AG04449 (cell line): ENCODE data around the gene PSMA7.

Source experiments
- CTCF ChIA-PET: fragments of 350-600 bp; formaldehyde crosslinking; extraction: SDS; loops from one replicate; lab custom pipeline; 2021; ENCODE audit warnings: antibody characterized with exemption; lab: Yijun Ruan, JAX
- POLR2A ChIA-PET: fragments of 400-600, 350-600 bp; formaldehyde crosslinking; extraction: SDS; loops from one replicate; lab custom pipeline; 2020; ENCODE audit warnings: antibody characterized with exemption, inconsistent platforms; lab: Yijun Ruan, JAX
- DNase-seq: peaks from one replicate; pipeline ENCODE4 v3.0.0-alpha.2; 2010; ENCODE audit warnings: low read depth, low spot score
- H3K4me3 ChIP-seq: 2 replicates; pipeline ENCODE4 v1.5.1; 2011; ENCODE audit warnings: low read depth, mild to moderate bottlenecking, control low read depth, low read length
- TF ChIP-seq, protein P1 (sequence below): IDR thresholded peaks from one replicate; pipeline ENCODE4 v1.5.1; 2011; ENCODE audit warnings: mild to moderate bottlenecking, moderate library complexity, low read length, control low read depth, inconsistent platforms; ENCODE audit not compliant: insufficient read depth; ENCODE audit errors: missing control alignments

Gene PSMA7

DNA sequence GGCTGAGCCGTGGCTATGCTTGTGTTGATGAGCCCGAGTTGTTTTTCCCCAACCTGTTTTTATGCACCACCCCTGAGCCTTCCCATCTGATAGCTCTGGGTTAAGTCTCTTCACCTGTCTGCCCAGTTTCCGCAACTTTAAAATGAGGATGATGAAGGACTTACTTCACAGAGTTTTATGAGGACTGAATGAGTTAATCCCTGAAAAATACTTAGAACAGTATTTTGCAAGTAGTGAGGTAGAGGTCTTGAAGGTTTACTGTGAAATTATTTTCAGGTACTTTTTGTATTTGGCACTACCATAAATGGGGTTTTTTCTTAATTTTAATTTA is 42.9 kb upstream of the PSMA7 start:
- H3K4me3 ChIP-seq = no peak overlapping the region
- CTCF ChIA-PET = no interaction called here
- POLR2A ChIA-PET = no interaction called here
- no peak for DNase-seq
- TF ChIP-seq, protein P1, sequence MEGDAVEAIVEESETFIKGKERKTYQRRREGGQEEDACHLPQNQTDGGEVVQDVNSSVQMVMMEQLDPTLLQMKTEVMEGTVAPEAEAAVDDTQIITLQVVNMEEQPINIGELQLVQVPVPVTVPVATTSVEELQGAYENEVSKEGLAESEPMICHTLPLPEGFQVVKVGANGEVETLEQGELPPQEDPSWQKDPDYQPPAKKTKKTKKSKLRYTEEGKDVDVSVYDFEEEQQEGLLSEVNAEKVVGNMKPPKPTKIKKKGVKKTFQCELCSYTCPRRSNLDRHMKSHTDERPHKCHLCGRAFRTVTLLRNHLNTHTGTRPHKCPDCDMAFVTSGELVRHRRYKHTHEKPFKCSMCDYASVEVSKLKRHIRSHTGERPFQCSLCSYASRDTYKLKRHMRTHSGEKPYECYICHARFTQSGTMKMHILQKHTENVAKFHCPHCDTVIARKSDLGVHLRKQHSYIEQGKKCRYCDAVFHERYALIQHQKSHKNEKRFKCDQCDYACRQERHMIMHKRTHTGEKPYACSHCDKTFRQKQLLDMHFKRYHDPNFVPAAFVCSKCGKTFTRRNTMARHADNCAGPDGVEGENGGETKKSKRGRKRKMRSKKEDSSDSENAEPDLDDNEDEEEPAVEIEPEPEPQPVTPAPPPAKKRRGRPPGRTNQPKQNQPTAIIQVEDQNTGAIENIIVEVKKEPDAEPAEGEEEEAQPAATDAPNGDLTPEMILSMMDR = no peak

DNA sequence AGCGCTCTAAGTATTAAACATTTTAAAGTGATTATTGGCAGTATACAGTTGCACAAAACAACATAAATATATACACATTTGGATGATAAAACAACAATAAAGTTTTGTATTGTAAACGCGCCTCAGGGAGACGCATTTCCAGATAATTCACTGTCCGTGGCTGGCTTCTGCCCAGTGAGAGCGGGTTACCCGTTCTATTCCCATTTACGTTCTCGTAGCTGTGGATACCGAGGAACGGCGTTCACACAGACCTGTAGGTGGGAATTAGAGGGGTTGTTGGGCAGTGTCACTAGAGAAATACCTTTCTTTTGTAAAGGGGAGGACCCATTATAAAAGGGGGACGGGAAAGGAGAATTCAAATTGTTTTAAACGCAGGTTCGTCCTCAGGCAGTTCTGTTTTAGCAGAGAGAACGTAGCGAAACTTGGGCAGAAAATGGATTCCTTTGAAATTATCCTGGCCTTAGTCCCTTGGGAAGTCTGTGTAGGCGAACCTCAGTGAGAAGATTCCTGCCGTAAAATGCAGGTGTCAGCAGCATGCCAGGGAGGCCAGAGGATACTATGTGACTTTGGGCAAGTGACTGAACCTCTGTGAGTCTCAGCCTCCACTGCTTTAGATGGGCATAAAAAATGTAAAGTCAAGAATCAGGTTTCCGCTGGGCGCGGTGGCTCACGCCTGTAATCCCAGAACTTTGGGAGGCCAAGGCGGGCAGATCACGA is 40.4 kb upstream of the PSMA7 start:
- TF ChIP-seq, protein P1 = no peak
- POLR2A ChIA-PET = no interaction called here
- CTCF ChIA-PET = no interaction called here
- peak overlapping the region; percentile 94 for H3K4me3 ChIP-seq
- DNase-seq = no peak

GRCh38 chr20:62182469-62183425 is 39.6 kb upstream of the PSMA7 start, which contains the start of gene MTG2:
TSS of gene MTG2 (plus strand) at chr20:62183028. CDS start at chr20:62193421, 10,393 bp downstream.
- DNase-seq = peak; percentile 47
- peak within 1 kb of the TSS; percentile 94 for H3K4me3 ChIP-seq
- CTCF ChIA-PET = no interaction called here
- POLR2A ChIA-PET = interaction anchor here (0.7 kb wide), 1 partner anchor 164 kb away, joined by 3 read pairs; no protein-coding TSS in a partner anchor
- TF ChIP-seq, protein P1 = no peak

DNA sequence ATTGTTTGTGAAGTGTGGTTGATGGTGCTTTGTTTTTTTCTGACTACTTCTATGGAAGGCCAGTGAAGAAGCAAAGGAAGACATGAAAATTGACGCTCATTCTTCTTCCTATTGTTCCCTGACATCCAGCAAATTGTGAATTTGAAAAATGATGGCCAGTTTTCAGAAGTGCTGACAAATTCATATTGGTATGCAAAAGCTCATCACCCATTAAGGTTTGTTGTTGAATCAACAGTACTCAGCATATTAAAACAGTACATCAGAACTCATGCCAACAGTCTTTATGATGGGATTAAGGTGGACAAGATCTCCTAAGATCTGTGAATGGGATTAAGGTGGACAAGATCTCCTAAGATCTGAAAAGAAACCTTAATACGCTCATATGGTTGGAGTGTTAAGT is 38.6 kb upstream of the PSMA7 start:
- peak overlapping the region; percentile 94 for H3K4me3 ChIP-seq
- TF ChIP-seq, protein P1 = no peak
- no peak for DNase-seq
- CTCF ChIA-PET = no interaction called here
- POLR2A ChIA-PET = no interaction called here

GRCh38 chr20:62179162-62179504 is 35.9 kb upstream of the PSMA7 start:
- CTCF ChIA-PET = no interaction called here
- no peak overlapping the region for H3K4me3 ChIP-seq
- POLR2A ChIA-PET = no interaction called here
- DNase-seq = no peak
- TF ChIP-seq, protein P1 = no peak
